ENCODE results near the gene GAB2.

GRCh38 chr11:78337554-78337924 is 80.1 kb downstream of the GAB2 start:
- TF ChIP-seq, protein P1, sequence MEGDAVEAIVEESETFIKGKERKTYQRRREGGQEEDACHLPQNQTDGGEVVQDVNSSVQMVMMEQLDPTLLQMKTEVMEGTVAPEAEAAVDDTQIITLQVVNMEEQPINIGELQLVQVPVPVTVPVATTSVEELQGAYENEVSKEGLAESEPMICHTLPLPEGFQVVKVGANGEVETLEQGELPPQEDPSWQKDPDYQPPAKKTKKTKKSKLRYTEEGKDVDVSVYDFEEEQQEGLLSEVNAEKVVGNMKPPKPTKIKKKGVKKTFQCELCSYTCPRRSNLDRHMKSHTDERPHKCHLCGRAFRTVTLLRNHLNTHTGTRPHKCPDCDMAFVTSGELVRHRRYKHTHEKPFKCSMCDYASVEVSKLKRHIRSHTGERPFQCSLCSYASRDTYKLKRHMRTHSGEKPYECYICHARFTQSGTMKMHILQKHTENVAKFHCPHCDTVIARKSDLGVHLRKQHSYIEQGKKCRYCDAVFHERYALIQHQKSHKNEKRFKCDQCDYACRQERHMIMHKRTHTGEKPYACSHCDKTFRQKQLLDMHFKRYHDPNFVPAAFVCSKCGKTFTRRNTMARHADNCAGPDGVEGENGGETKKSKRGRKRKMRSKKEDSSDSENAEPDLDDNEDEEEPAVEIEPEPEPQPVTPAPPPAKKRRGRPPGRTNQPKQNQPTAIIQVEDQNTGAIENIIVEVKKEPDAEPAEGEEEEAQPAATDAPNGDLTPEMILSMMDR (IDR thresholded peaks at IDR 0.05) = no peak
- TF ChIP-seq POLR2A (IDR thresholded peaks at IDR 0.05) = no peak
